ENCODE results near the gene HINFP. TPM values are rescaled to one million over a fixed set of nuclear protein-coding genes. Genes with fewer than 3 reads are reported as not detected.
A peak's percentile ranks its signal among the peaks of the same experiment; 100 is the strongest.
"Not testable (repeated sequence)": the region's sequence is repeated elsewhere in the genome, so short reads cannot be mapped to it uniquely, and the experiment has no call there.

HINFP gene
- total RNA-seq, 1 experiment from 2014 or later = 15.2 TPM

DNA sequence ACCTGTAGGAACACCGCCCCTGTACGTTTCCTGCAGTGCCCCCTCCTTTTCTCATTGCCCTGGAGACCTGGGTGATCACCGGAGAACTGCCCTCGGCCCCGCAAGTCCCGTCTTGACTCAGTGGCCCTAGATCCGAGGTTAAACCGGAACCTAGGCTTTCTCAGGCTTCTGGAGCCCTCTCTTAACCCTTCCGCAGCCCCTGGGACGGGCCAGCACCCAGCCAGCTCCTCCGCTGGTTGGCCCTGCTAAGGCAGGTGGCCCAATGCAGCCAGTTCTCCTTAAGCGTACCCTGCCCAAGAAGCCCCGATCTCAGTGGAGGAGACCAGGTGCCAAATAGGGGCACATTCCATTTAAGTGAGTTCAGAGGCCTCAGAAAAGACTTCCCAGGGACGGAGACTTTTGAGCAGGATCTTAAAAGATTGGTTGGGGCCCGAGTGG is 47.9 kb downstream of the HINFP start:
- Histone ChIP-seq H3K4me3 (peak overlapping the region; percentile 54), H3K27ac (no peak overlapping the region), H3K9me3 (replicated peaks) (no peaks in the 10 kb centered on the region), H3K4me1 (no peaks in the 10 kb centered on the region), H3K36me3 (no peaks in the 10 kb centered on the region), H3K27me3 (no peaks in the 10 kb centered on the region)
- DNase-seq = no peak

DNA sequence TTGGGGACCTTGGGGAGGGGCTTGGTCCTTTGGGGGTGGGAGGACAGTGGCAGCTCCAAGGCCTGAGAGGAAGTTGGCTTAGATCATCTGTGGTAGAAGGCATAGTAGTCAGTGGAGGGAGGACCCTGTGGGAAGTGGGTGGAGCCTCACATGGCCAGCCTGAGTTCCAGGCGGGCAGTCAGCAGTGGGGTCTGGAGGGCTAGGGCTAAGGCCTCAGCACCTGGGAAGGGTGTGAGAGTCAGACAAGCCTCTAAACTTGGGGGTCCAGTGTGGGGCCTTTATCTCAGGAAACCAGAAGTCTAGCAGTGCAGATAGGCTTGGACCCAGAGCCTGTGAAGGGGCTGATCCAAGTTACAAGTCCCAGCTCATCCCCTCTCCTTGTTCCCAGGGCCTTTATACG is 51.1 kb downstream of the HINFP start:
- no peaks in the 10 kb centered on the region for H3K4me1 ChIP-seq
- H3K4me3 ChIP-seq = no peak overlapping the region
- H3K27ac ChIP-seq = no peak overlapping the region
- no peaks in the 10 kb centered on the region for H3K27me3 ChIP-seq
- no peaks in the 10 kb centered on the region for H3K36me3 ChIP-seq
- H3K9me3 ChIP-seq (replicated peaks) = no peaks in the 10 kb centered on the region
- DNase-seq = no peak

DNA sequence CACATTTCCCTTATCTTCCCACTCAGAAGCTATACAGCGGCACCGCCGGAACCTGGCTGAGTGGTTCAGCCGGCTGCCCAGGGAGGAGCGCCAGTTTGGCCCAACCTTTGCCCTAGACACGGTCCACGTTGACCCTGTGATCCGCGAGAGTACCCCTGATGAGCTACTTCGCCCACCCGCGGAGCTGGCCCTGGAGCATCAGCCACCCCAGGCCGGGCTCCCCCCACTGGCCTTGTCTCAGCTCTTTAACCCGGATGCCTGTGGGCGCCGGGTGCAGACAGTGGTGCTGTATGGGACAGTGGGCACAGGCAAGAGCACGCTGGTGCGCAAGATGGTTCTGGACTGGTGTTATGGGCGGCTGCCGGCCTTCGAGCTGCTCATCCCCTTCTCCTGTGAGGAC is 52.1 kb downstream of the HINFP start:
- no peak for DNase-seq
- Histone ChIP-seq H3K36me3 (no peaks in the 10 kb centered on the region), H3K27me3 (no peaks in the 10 kb centered on the region), H3K4me1 (no peaks in the 10 kb centered on the region), H3K9me3 (replicated peaks) (no peaks in the 10 kb centered on the region), H3K27ac (no peak overlapping the region), H3K4me3 (no peak overlapping the region)

- Histone ChIP-seq H3K36me3 (no peaks in the 10 kb centered on the region), H3K27ac (no peak overlapping the region), H3K4me1 (no peaks in the 10 kb centered on the region), H3K27me3 (no peaks in the 10 kb centered on the region), H3K4me3 (no peak overlapping the region), H3K9me3 (replicated peaks) (no peaks in the 10 kb centered on the region)
- no peak for DNase-seq
Observed at GRCh38 chr11:119175493-119176077, 54.2 kb downstream of the HINFP start.

DNA sequence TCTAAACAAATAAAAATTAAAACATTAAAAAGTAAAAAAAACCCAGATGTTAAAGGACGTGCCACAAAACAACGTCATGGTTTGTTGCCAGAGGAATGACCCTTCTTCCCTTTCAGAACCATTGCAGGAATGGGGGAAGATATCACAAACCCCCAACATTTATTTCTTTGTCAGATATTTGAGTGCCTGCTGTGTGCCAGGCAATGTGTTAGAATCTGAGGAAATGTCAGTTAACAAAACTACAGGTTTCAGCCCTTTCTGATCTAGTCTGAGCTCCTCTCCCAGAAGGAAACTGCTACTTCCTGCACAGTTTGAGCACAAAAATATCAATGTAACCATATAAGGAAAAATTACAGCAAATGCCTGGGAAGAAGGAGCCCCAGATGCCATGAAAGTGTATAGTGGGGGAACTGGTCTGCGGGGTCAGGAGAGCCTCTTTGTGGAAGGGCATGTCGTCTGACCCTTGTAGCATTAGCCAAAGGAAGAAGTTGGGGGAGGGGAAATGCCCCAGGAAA is 56.8 kb downstream of the HINFP start:
- no peaks in the 10 kb centered on the region for H3K27me3 ChIP-seq
- H3K9me3 ChIP-seq (replicated peaks) = no peaks in the 10 kb centered on the region
- no peak for DNase-seq
- no peak overlapping the region for H3K4me3 ChIP-seq
- H3K36me3 ChIP-seq = no peaks in the 10 kb centered on the region
- no peaks in the 10 kb centered on the region for H3K4me1 ChIP-seq
- no peak overlapping the region for H3K27ac ChIP-seq

DNA sequence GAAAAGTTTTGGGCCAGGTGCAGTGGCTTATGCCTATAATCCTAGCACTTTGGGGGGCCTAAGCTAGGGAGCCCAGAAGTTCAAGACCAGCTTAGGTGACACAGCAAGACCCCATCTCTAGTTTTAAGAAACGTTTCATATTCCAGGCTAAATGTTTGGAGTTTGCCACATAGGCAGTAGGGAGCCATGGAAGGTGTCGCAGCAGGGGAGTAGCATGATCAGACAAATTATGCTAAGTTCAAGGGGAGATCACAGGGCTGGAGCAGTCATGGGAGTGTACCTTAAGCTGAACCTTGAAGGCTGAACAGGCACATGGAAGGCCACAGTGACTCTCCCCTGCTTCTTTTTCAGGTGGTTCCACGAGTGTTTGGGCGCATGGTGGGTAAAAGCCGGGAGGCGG is 58.0 kb downstream of the HINFP start:
- Histone ChIP-seq H3K4me1 (no peaks in the 10 kb centered on the region), H3K4me3 (no peak overlapping the region), H3K9me3 (replicated peaks) (no peaks in the 10 kb centered on the region), H3K36me3 (no peaks in the 10 kb centered on the region), H3K27me3 (no peaks in the 10 kb centered on the region), H3K27ac (no peak overlapping the region)
- DNase-seq = no peak

DNA sequence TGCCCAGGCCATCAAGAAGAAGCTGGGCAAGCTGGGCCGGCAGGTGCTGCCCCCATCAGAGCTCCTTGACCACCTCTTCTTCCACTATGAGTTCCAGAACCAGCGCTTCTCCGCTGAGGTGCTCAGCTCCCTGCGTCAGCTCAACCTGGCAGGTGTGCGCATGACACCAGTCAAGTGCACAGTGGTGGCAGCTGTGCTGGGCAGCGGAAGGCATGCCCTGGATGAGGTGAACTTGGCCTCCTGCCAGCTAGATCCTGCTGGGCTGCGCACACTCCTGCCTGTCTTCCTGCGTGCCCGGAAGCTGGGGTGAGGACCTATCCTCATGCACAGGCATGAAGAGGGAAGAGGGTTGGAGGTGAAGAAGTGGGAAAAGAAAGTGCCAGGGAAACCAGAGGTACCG is 58.6 kb downstream of the HINFP start:
- Histone ChIP-seq H3K4me1 (no peaks in the 10 kb centered on the region), H3K27ac (no peak overlapping the region), H3K36me3 (no peaks in the 10 kb centered on the region), H3K4me3 (no peak overlapping the region), H3K9me3 (replicated peaks) (no peaks in the 10 kb centered on the region), H3K27me3 (no peaks in the 10 kb centered on the region)
- DNase-seq = no peak

- H3K27ac ChIP-seq = no peak overlapping the region
- H3K9me3 ChIP-seq (replicated peaks) = no peaks in the 10 kb centered on the region
- no peak overlapping the region for H3K4me3 ChIP-seq
- H3K36me3 ChIP-seq = no peaks in the 10 kb centered on the region
- H3K27me3 ChIP-seq = no peaks in the 10 kb centered on the region
- DNase-seq = no peak
- H3K4me1 ChIP-seq = no peaks in the 10 kb centered on the region
Observed at GRCh38 chr11:119180729-119181676, 59.6 kb downstream of the HINFP start.

GRCh38 chr11:119181677-119182412 is 60.5 kb downstream of the HINFP start:
- no peak overlapping the region for H3K27ac ChIP-seq
- H3K36me3 ChIP-seq = no peaks in the 10 kb centered on the region
- no peak overlapping the region for H3K4me3 ChIP-seq
- H3K27me3 ChIP-seq = no peaks in the 10 kb centered on the region
- no peaks in the 10 kb centered on the region for H3K4me1 ChIP-seq
- no peak for DNase-seq
- H3K9me3 ChIP-seq (replicated peaks) = no peaks in the 10 kb centered on the region

GRCh38 chr11:119184399-119184798 is 63.0 kb downstream of the HINFP start:
- H3K4me3 ChIP-seq; H3K27ac ChIP-seq; H3K9me3 ChIP-seq (replicated peaks); DNase-seq; H3K4me1 ChIP-seq; H3K27me3 ChIP-seq; H3K36me3 ChIP-seq: not testable (repeated sequence)

Other genes starting within 250 kb of the HINFP start
- gene CXCR5, start 237.7 kb upstream of the HINFP start, total RNA-seq (2014; rRNA removed; shearing (Covaris generic)) = not detected in 2 replicates
- 2.2 and 4.3 TPM in 2 replicates for gene BCL9L, start 195.7 kb upstream of the HINFP start, total RNA-seq (2014; rRNA removed; shearing (Covaris generic))
- not detected in 2 replicates for gene UPK2, start 165.3 kb upstream of the HINFP start, total RNA-seq (2014; rRNA removed; shearing (Covaris generic))
- not detected in 2 replicates for gene FOXR1, start 149.8 kb upstream of the HINFP start, total RNA-seq (2014; rRNA removed; shearing (Covaris generic))
- gene CENATAC, start 123.4 kb upstream of the HINFP start, total RNA-seq (2014; rRNA removed; shearing (Covaris generic)) = 12.7 and 17.5 TPM in 2 replicates
- 797 and 901 TPM in 2 replicates for gene RPS25, start 103.2 kb upstream of the HINFP start, total RNA-seq (2014; rRNA removed; shearing (Covaris generic))
- 33.1 and 34.8 TPM in 2 replicates for gene TRAPPC4, start 102.8 kb upstream of the HINFP start, total RNA-seq (2014; rRNA removed; shearing (Covaris generic))
- 8.7 and 9.8 TPM in 2 replicates for gene SLC37A4, start 90.7 kb upstream of the HINFP start, total RNA-seq (2014; rRNA removed; shearing (Covaris generic))
- 68.1 and 79.3 TPM in 2 replicates for gene HYOU1, start 64.4 kb upstream of the HINFP start, total RNA-seq (2014; rRNA removed; shearing (Covaris generic))
- 11.6 and 11.9 TPM in 2 replicates for gene VPS11, start 53.8 kb upstream of the HINFP start, total RNA-seq (2014; rRNA removed; shearing (Covaris generic))
- 10.1 and 14.3 TPM in 2 replicates for gene HMBS, start 36.7 kb upstream of the HINFP start, total RNA-seq (2014; rRNA removed; shearing (Covaris generic))
- 23.7 and 24.0 TPM in 2 replicates for gene DPAGT1, start 19.7 kb upstream of the HINFP start, total RNA-seq (2014; rRNA removed; shearing (Covaris generic))
- 4.1 and 4.8 TPM in 2 replicates for gene C2CD2L, start 14.2 kb upstream of the HINFP start, total RNA-seq (2014; rRNA removed; shearing (Covaris generic))
- 0.08 TPM in 1 of 2 replicates, not detected in the other for gene ABCG4, start 27.5 kb downstream of the HINFP start, total RNA-seq (2014; rRNA removed; shearing (Covaris generic))
- 0.24 and 0.25 TPM in 2 replicates for gene NLRX1, start 47.1 kb downstream of the HINFP start, total RNA-seq (2014; rRNA removed; shearing (Covaris generic))
- gene NHERF4, start 63.9 kb downstream of the HINFP start, total RNA-seq (2014; rRNA removed; shearing (Covaris generic)) = not detected in 2 replicates
- gene CBL, start 84.8 kb downstream of the HINFP start, total RNA-seq (2014; rRNA removed; shearing (Covaris generic)) = 11.8 and 12.9 TPM in 2 replicates
- gene MCAM, start 195.6 kb downstream of the HINFP start, total RNA-seq (2014; rRNA removed; shearing (Covaris generic)) = 30.2 and 31.7 TPM in 2 replicates
- gene RNF26, start 212.9 kb downstream of the HINFP start, total RNA-seq (2014; rRNA removed; shearing (Covaris generic)) = 8.3 and 10.4 TPM in 2 replicates
- gene C1QTNF5, start 219.3 kb downstream of the HINFP start, total RNA-seq (2014; rRNA removed; shearing (Covaris generic)) = 0.85 and 2.0 TPM in 2 replicates
- gene MFRP, start 225.1 kb downstream of the HINFP start, total RNA-seq (2014; rRNA removed; shearing (Covaris generic)) = not detected in 2 replicates